PFSK-1 (cell line): ENCODE results near the gene MITD1.

Experiments used
- POLR2AphosphoS5 ChIP-seq: IDR thresholded peaks from 2 replicates; pipeline ENCODE4 v1.6.1; 2012; ENCODE audit warnings: low read depth, mild to moderate bottlenecking, control low read depth, low read length, moderate library complexity
- SIN3A ChIP-seq: IDR thresholded peaks from 2 replicates; pipeline ENCODE4 v1.6.1; 2012; ENCODE audit warnings: mild to moderate bottlenecking, low read length, moderate library complexity, borderline replicate concordance; ENCODE audit not compliant: insufficient read depth
- TAF1 ChIP-seq: IDR thresholded peaks from 2 replicates; pipeline ENCODE4 v1.6.1; 2012; ENCODE audit warnings: low read length, control low read depth, borderline replicate concordance; ENCODE audit not compliant: insufficient read depth

- TF ChIP-seq POLR2AphosphoS5 (no peak), SIN3A (no peak), TAF1 (no peak)
These were observed 2.2 kb upstream of the MITD1 start for GRCh38 chr2:99183025-99183424.
